DND-41 (cell line): Measurements from ENCODE around the gene JUNB.

ENCODE experiments used
- ATAC-seq: fragments of 200-7000 bp; cut with Tn5 transposase; 3 replicates; pipeline ENCODE4 v1.9.1; 2021; ENCODE audit warnings: low read depth; ENCODE audit not compliant: insufficient read depth
- DNase-seq: peaks from one replicate; pipeline ENCODE4 v3.0.0-alpha.2; 2020
- H2AFZ ChIP-seq: 2 replicates; pipeline ENCODE4 v1.6.0; 2012; ENCODE audit warnings: low read depth, low read length
- H3K27ac ChIP-seq: 2 replicates; pipeline ENCODE4 v1.5.1; 2012; ENCODE audit warnings: low read length, inconsistent platforms
- H3K27me3 ChIP-seq: fragments of 200-600 bp; sonication (generic); 2 replicates; pipeline ENCODE4 v1.6.0; 2012; ENCODE audit warnings: low read length, mild to moderate bottlenecking, inconsistent platforms; ENCODE audit not compliant: insufficient read depth, poor library complexity
- H3K36me3 ChIP-seq: 2 replicates; pipeline ENCODE4 v1.5.1; 2012; ENCODE audit warnings: low read length, inconsistent platforms; ENCODE audit not compliant: insufficient read depth
- H3K4me1 ChIP-seq: 2 replicates; pipeline ENCODE4 v1.5.1; 2012; ENCODE audit warnings: mild to moderate bottlenecking, low read length; ENCODE audit not compliant: insufficient read depth
- H3K4me2 ChIP-seq: 2 replicates; pipeline ENCODE4 v1.6.0; 2012; ENCODE audit warnings: mild to moderate bottlenecking, moderate library complexity, low read length, inconsistent platforms; ENCODE audit not compliant: insufficient read depth
- H3K4me3 ChIP-seq, 2 experiments: fragments of 200-600 bp in 1 of 2; shearing (Covaris generic) in 1 of 2; 2 replicates each; pipeline ENCODE4 v1.5.1; 2012 to 2016; ENCODE audit warnings: inconsistent platforms in 2 of 2, low read length in 2 of 2, mild to moderate bottlenecking in 2 of 2, low read depth in 1 of 2, moderate library complexity in 1 of 2
- H3K79me2 ChIP-seq: 2 replicates; pipeline ENCODE4 v1.6.0; 2012; ENCODE audit warnings: low read length, inconsistent platforms; ENCODE audit not compliant: insufficient read depth
- H3K9ac ChIP-seq: 2 replicates; pipeline ENCODE4 v1.6.0; 2012; ENCODE audit warnings: low read depth, mild to moderate bottlenecking, inconsistent platforms, low read length, moderate library complexity
- H3K9me3 ChIP-seq: 2 replicates; pipeline ENCODE4 v1.5.1; 2012; ENCODE audit warnings: low read length, moderate library complexity, mild to moderate bottlenecking, inconsistent platforms; ENCODE audit not compliant: insufficient read depth, severe bottlenecking
- H4K20me1 ChIP-seq: 2 replicates; pipeline ENCODE4 v1.6.0; 2012; ENCODE audit warnings: low read length; ENCODE audit not compliant: insufficient read depth
- EZH2 ChIP-seq: IDR thresholded peaks from 3 replicates; pipeline ENCODE4 v1.6.1; 2012; ENCODE audit warnings: borderline replicate concordance, low read depth, mild to moderate bottlenecking, moderate library complexity, low read length, inconsistent platforms; ENCODE audit not compliant: severe bottlenecking
- TF ChIP-seq, protein P1 (sequence below): IDR thresholded peaks from 2 replicates; pipeline ENCODE4 v1.5.1; 2012; ENCODE audit warnings: borderline replicate concordance, low read length, moderate library complexity, mild to moderate bottlenecking; ENCODE audit not compliant: poor library complexity, severe bottlenecking; ENCODE audit errors: extremely low read depth

JUNB gene

GRCh38 chr19:12791345-12792050 lies at the start of gene JUNB:
TSS of gene JUNB (plus strand) at chr19:12791486. CDS start at chr19:12791772, 286 bp downstream.
- Histone ChIP-seq H3K27ac (peak within 1 kb of the TSS; percentile 89), H2AFZ (peak within 1 kb of the TSS; percentile 66)
- ATAC-seq, result peak; percentile 70

DNA sequence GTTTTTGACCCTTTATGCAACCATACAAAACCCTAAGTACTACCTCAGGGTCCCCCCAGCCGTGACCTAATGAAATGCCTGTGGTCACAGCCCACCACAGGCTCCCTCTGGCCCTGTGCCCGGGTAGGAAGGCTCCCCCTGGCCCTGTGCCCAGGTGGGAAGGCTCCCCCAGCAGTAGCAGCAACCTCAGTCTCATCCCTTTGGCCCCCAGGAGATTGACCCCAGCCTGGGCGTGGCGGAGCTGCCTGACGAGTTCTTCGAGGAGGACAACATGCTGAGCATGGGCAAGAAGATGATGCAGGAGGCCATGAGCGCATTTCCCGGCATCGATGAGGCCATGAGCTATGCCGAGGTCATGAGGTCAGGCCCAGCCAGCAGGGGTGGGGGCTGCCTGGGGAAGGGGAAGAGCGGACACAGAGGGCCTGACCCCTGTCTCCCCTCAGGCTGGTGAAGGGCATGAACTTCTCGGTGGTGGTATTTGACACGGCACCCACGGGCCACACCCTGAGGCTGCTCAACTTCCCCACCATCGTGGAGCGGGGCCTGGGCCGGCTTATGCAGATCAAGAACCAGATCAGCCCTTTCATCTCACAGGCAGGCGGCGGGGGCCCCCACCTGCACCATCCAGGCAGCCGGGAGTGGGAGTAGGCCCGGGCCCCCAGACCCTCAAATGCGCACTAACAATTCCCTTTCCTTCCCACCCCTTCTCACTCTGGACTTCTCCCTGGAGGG lies 46.0 kb upstream of the JUNB start:
- H4K20me1 ChIP-seq, result no peaks in the 10 kb centered on the region
- no peak overlapping the region for H3K27ac ChIP-seq
- no peak for DNase-seq
- H2AFZ ChIP-seq, result no peak overlapping the region
- no peak for ATAC-seq
- H3K9ac ChIP-seq, result no peak overlapping the region
- peaks cover 48% of the 10 kb centered on the region for H3K36me3 ChIP-seq
- peaks cover 2% of the 10 kb centered on the region; the same call in 1 of the 2 replicates for H3K79me2 ChIP-seq
- no peak overlapping the region for H3K4me3 ChIP-seq
- TF ChIP-seq, protein P1, sequence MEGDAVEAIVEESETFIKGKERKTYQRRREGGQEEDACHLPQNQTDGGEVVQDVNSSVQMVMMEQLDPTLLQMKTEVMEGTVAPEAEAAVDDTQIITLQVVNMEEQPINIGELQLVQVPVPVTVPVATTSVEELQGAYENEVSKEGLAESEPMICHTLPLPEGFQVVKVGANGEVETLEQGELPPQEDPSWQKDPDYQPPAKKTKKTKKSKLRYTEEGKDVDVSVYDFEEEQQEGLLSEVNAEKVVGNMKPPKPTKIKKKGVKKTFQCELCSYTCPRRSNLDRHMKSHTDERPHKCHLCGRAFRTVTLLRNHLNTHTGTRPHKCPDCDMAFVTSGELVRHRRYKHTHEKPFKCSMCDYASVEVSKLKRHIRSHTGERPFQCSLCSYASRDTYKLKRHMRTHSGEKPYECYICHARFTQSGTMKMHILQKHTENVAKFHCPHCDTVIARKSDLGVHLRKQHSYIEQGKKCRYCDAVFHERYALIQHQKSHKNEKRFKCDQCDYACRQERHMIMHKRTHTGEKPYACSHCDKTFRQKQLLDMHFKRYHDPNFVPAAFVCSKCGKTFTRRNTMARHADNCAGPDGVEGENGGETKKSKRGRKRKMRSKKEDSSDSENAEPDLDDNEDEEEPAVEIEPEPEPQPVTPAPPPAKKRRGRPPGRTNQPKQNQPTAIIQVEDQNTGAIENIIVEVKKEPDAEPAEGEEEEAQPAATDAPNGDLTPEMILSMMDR, result no peak
- TF ChIP-seq EZH2, result no peak
- H3K4me2 ChIP-seq, result no peak overlapping the region
- no peaks in the 10 kb centered on the region for H3K27me3 ChIP-seq
- H3K9me3 ChIP-seq, result peaks cover 13% of the 10 kb centered on the region
- H3K4me1 ChIP-seq, result no peaks in the 10 kb centered on the region

More at GRCh38 chr19:12791345-12792050, at the start of gene JUNB:
- no peaks in the 10 kb centered on the region for H3K9me3 ChIP-seq
- peaks cover 47% of the 10 kb centered on the region for H3K4me1 ChIP-seq
- H4K20me1 ChIP-seq, result no peaks in the 10 kb centered on the region; the same call in 1 of the 2 replicates
- H3K4me3 ChIP-seq, result peak within 1 kb of the TSS; percentile 69 to 71
- no peak for TF ChIP-seq EZH2
- TF ChIP-seq, protein P1, result peak; percentile 26
- no peaks in the 10 kb centered on the region; the same call in 1 of the 2 replicates for H3K36me3 ChIP-seq
- peaks cover 23% of the 10 kb centered on the region for H3K79me2 ChIP-seq
- no peaks in the 10 kb centered on the region for H3K27me3 ChIP-seq
- H3K9ac ChIP-seq, result peak within 1 kb of the TSS; percentile 79
- H3K4me2 ChIP-seq, result peak within 1 kb of the TSS; percentile 78
- peak; percentile 95 for DNase-seq

- peaks cover 13% of the 10 kb centered on the region for H3K9me3 ChIP-seq
- peaks cover 40% of the 10 kb centered on the region for H3K36me3 ChIP-seq
- no peak overlapping the region for H3K9ac ChIP-seq
- H3K4me1 ChIP-seq, result no peaks in the 10 kb centered on the region
- no peaks in the 10 kb centered on the region for H3K27me3 ChIP-seq
- no peaks in the 10 kb centered on the region for H3K79me2 ChIP-seq
- DNase-seq (no peak), ATAC-seq (peak; percentile 5; the same call in 1 of the 3 replicates)
- no peak overlapping the region for H3K4me2 ChIP-seq
- TF ChIP-seq EZH2, result no peak
- TF ChIP-seq, protein P1, result no peak
- no peak overlapping the region for H3K4me3 ChIP-seq
- no peak overlapping the region for H2AFZ ChIP-seq
- H3K27ac ChIP-seq, result no peak overlapping the region
- H4K20me1 ChIP-seq, result no peaks in the 10 kb centered on the region
These were observed 42.8 kb upstream of the JUNB start for GRCh38 chr19:12748489-12748888.
